GM18870 (cell line): ENCODE data around the gene TRHDE.

Experiments used
- ATAC-seq: cut with Tn5 transposase; IDR thresholded peaks from one replicate; pipeline ENCODE4 v1.9.1; 2021; ENCODE audit warnings: moderate library complexity; ENCODE audit not compliant: unreplicated experiment

Gene TRHDE

GRCh38 chr12:72273851-72274351 is 1.7 kb downstream of the TRHDE start:
- ATAC-seq, result no peak

- ATAC-seq, result no peak
Observed at GRCh38 chr12:72274931-72275330, 2.8 kb downstream of the TRHDE start.

- no peak for ATAC-seq
Observed at GRCh38 chr12:72275526-72275925, 3.4 kb downstream of the TRHDE start.

GRCh38 chr12:72276181-72276805 is 4.1 kb downstream of the TRHDE start:
- no peak for ATAC-seq

- ATAC-seq, result no peak
Observed at GRCh38 chr12:72277415-72277814, 5.2 kb downstream of the TRHDE start.

- no peak for ATAC-seq
Observed at GRCh38 chr12:72278894-72279293, 6.7 kb downstream of the TRHDE start.

- no peak for ATAC-seq
Observed at GRCh38 chr12:72281126-72281525, 9.0 kb downstream of the TRHDE start.

- ATAC-seq, result no peak
Observed at GRCh38 chr12:72282721-72283120, 10.6 kb downstream of the TRHDE start.

GRCh38 chr12:72285861-72286260 is 13.7 kb downstream of the TRHDE start:
- no peak for ATAC-seq

- no peak for ATAC-seq
Observed at GRCh38 chr12:72286526-72286925, 14.4 kb downstream of the TRHDE start.

GRCh38 chr12:72288436-72288835 is 16.3 kb downstream of the TRHDE start:
- ATAC-seq, result no peak

GRCh38 chr12:72288911-72289310 is 16.7 kb downstream of the TRHDE start:
- no peak for ATAC-seq

- ATAC-seq, result no peak
Observed at GRCh38 chr12:72289633-72290032, 17.5 kb downstream of the TRHDE start.

GRCh38 chr12:72291175-72291574 is 19.0 kb downstream of the TRHDE start:
- ATAC-seq, result no peak

GRCh38 chr12:72293701-72294100 is 21.5 kb downstream of the TRHDE start:
- ATAC-seq, result no peak

GRCh38 chr12:72295101-72295500 is 22.9 kb downstream of the TRHDE start:
- ATAC-seq, result no peak

GRCh38 chr12:72295744-72296143 is 23.6 kb downstream of the TRHDE start:
- ATAC-seq, result no peak

- no peak for ATAC-seq
Observed at GRCh38 chr12:72296389-72296788, 24.2 kb downstream of the TRHDE start.

GRCh38 chr12:72297666-72298065 is 25.5 kb downstream of the TRHDE start:
- no peak for ATAC-seq

- ATAC-seq, result no peak
Observed at GRCh38 chr12:72300728-72301127, 28.6 kb downstream of the TRHDE start.

- ATAC-seq, result no peak
Observed at GRCh38 chr12:72304751-72305150, 32.6 kb downstream of the TRHDE start.

GRCh38 chr12:72307229-72307628 is 35.1 kb downstream of the TRHDE start:
- ATAC-seq, result no peak

- no peak for ATAC-seq
Observed at GRCh38 chr12:72311946-72312345, 39.8 kb downstream of the TRHDE start.
